Stomach (tissue), 9 donors: ENCODE measurements around the gene GAB1. TPM values are rescaled to one million over a fixed set of nuclear protein-coding genes. Genes with fewer than 3 reads are reported as not detected.

ENCODE experiments used
- DNase-seq, 2 donors: peaks; one replicate each; pipeline versions ENCODE4 v3.0.0 to v3.0.0-alpha.2; 2013 to 2019
- H3K27ac ChIP-seq, 5 donors: fragments of 200-600 bp in 4 of 5; sonication (generic) in 4 of 5; one replicate each; pipeline ENCODE4 v1.5.1; 2013 to 2019; ENCODE audit warnings: mild to moderate bottlenecking in 1 of 5, moderate library complexity in 1 of 5
- H3K27me3 ChIP-seq, 3 donors: fragments of 200-600 bp; sonication (generic); one replicate each; pipeline ENCODE4 v1.5.1; 2017 to 2019; ENCODE audit warnings: mixed run types in 1 of 3
- H3K36me3 ChIP-seq, 4 donors: fragments of 200-600 bp; sonication (generic); 1 replicate in 3 of 4; 2 replicates in 1 of 4; pipeline ENCODE4 v1.5.1; 2016 to 2019
- H3K4me1 ChIP-seq, 4 donors: fragments of 200-600 bp; sonication (generic); one replicate each; pipeline ENCODE4 v1.5.1; 2016 to 2019
- H3K4me3 ChIP-seq, 4 donors: fragments of 200-600 bp; sonication (generic) in 3 of 4; one replicate each; pipeline ENCODE4 v1.5.1; 2016 to 2019; ENCODE audit warnings: mild to moderate bottlenecking in 1 of 4
- H3K9me3 ChIP-seq, 4 donors: fragments of 200-600 bp; sonication (generic); one replicate each; pipeline ENCODE4 v1.5.1; 2016 to 2019
- CTCF ChIP-seq, 7 experiments: fragments of 450-650 bp in 4 of 7; fragments of 200-600 bp in 3 of 7; sonication (generic) in 3 of 7; IDR thresholded peaks; one replicate each; pipeline ENCODE4 v1.5.1; 2016 to 2019; ENCODE audit warnings: antibody characterized with exemption in 7 of 7, control low read depth in 2 of 7, mild to moderate bottlenecking in 1 of 7
- EP300 ChIP-seq: sonication (generic); formaldehyde crosslinking; IDR thresholded peaks from one replicate; pipeline ENCODE4 v1.6.1; 2017; ENCODE audit warnings: antibody characterized with exemption
- POLR2A ChIP-seq, 4 donors: fragments of 450-650 bp; IDR thresholded peaks; one replicate each; pipeline ENCODE4 v1.6.1; 2016; ENCODE audit warnings: antibody characterized with exemption in 4 of 4, control low read depth in 2 of 4, mild to moderate bottlenecking in 1 of 4, moderate library complexity in 1 of 4
- POLR2AphosphoS5 ChIP-seq, 3 donors: sonication (generic); formaldehyde crosslinking; IDR thresholded peaks; one replicate each; pipeline ENCODE4 v1.6.1; 2016; ENCODE audit warnings: antibody characterized with exemption in 3 of 3
- WGBS, 5 donors: extraction: QIAGEN DNeasy Blood & Tissue Kit in 3 of 5; methylation state at CpG; one replicate each; pipeline versions ENCODE4 v1.1.5 to v1.1.7; 2013 to 2018; 5-methylcytosine and 5-hydroxymethylcytosine counted together
- intact Hi-C: fragments of 100-400 bp; cut with DNase I; formaldehyde crosslinking; loops from one replicate; pipeline ENCODE4 v1.15.1; 2023; ENCODE audit warnings: low total_unique reads
- polyA plus RNA-seq, 3 donors: library from polyadenylated mRNA; stranded (reverse); fragments of 200-250 nt; gene quantifications; one replicate each; pipeline ENCODE4 v1.2.3, GENCODE V29; 2013
- total RNA-seq, 5 donors: library from RNA; depleted of rRNA; stranded (reverse); fragments of >200 nt; gene quantifications; one replicate each; pipeline versions ENCODE4 v1.1.0 to v1.2.3, GENCODE V29; 2014 to 2016
- donor health status: healthy with polysubstance abuse.
- donor health status: Bipolar disorder and iron deficiency.
- donor health status: healthy.

The GAB1 gene
- total and polyA plus RNA-seq, 8 donors: 3.2 to 101 (median 29.0) TPM

- no peaks in the 10 kb centered on the region for H3K9me3 ChIP-seq
- peaks cover 7 to 14% (median 11%) of the 10 kb centered on the region in 4 donors for H3K36me3 ChIP-seq
- 0 to 1% (median 0%) methylated on average over 48 to 86 of the region's 86 CpGs for whole genome bisulfite sequencing, 5 donors
- intact Hi-C loops: no loop called here
- H3K4me3 ChIP-seq: peak within 1 kb of the TSS; percentile 70 to 82 (median 76)
- no peaks in the 10 kb centered on the region for H3K27me3 ChIP-seq
- peak; percentile 97 to 99 for DNase-seq
- peak within 1 kb of the TSS; percentile 98 to 99 (median 98) for H3K27ac ChIP-seq
- peaks cover 20 to 49% (median 34%) of the 10 kb centered on the region in 4 donors for H3K4me1 ChIP-seq
- peak; percentile 75 to 96 (median 89) for TF ChIP-seq POLR2AphosphoS5 (IDR thresholded peaks at IDR 0.05)
- peak in 2 of 4 donors; percentile 66 to 84 for TF ChIP-seq POLR2A (IDR thresholded peaks at IDR 0.05)
- no peak for TF ChIP-seq CTCF (IDR thresholded peaks at IDR 0.05)
These were observed 176.9 kb downstream of the GAB1 start, which contains the start of gene SMARCA5 for GRCh38 chr4:143513314-143514168. SMARCA5 (plus strand) TSS chr4:143513702; CDS start chr4:143513925, 223 bp downstream.

- Histone ChIP-seq H3K27me3 (no peaks in the 10 kb centered on the region), H3K4me3 (peak overlapping the region; percentile 70 to 82 (median 76)), H3K9me3 (no peaks in the 10 kb centered on the region), H3K4me1 (peaks cover 20 to 55% (median 37%) of the 10 kb centered on the region in 4 donors), H3K27ac (peak overlapping the region; percentile 98 to 99 (median 98)), H3K36me3 (peaks cover 7 to 19% (median 13%) of the 10 kb centered on the region in 4 donors)
- 0% methylated on average over 13 of the region's 13 CpGs for WGBS, 5 donors
- intact Hi-C loops: no loop called here
- TF ChIP-seq CTCF (IDR thresholded peaks at IDR 0.05) (no peak), EP300 (no peak), POLR2AphosphoS5 (IDR thresholded peaks at IDR 0.05) (no peak), POLR2A (IDR thresholded peaks at IDR 0.05) (no peak)
- DNase-seq: no peak
These were observed 177.5 kb downstream of the GAB1 start for GRCh38 chr4:143514169-143514495.

GRCh38 chr4:143514497-143514896 is 177.8 kb downstream of the GAB1 start:
- intact Hi-C loops: no loop called here
- 0 to 1% (median 0%) methylated on average over 18 of the region's 18 CpGs for WGBS, 5 donors
- H3K9me3 ChIP-seq: no peaks in the 10 kb centered on the region
- DNase-seq: peak; percentile 34 to 87
- peak overlapping the region; percentile 70 to 82 (median 76) for H3K4me3 ChIP-seq
- H3K27ac ChIP-seq: peak overlapping the region; percentile 98 to 99 (median 98)
- no peak for TF ChIP-seq CTCF (IDR thresholded peaks at IDR 0.05)
- peak in 1 of 3 donors; percentile 15 for TF ChIP-seq POLR2AphosphoS5 (IDR thresholded peaks at IDR 0.05)
- H3K4me1 ChIP-seq: peaks cover 20 to 59% (median 39%) of the 10 kb centered on the region in 4 donors
- no peaks in the 10 kb centered on the region for H3K27me3 ChIP-seq
- peaks cover 7 to 22% (median 16%) of the 10 kb centered on the region in 4 donors for H3K36me3 ChIP-seq

GRCh38 chr4:143514901-143515300 is 178.2 kb downstream of the GAB1 start:
- H3K27me3 ChIP-seq: no peaks in the 10 kb centered on the region
- peaks cover 20 to 63% (median 41%) of the 10 kb centered on the region in 4 donors for H3K4me1 ChIP-seq
- DNase-seq: no peak
- peak overlapping the region; percentile 98 to 99 (median 98) for H3K27ac ChIP-seq
- no peak for TF ChIP-seq CTCF (IDR thresholded peaks at IDR 0.05)
- no peak for TF ChIP-seq POLR2A (IDR thresholded peaks at IDR 0.05)
- no peak for TF ChIP-seq EP300
- no peak for TF ChIP-seq POLR2AphosphoS5 (IDR thresholded peaks at IDR 0.05)
- intact Hi-C loops: no loop called here
- H3K36me3 ChIP-seq: peaks cover 7 to 26% (median 20%) of the 10 kb centered on the region in 4 donors
- WGBS, 5 donors: 8 to 19% (median 17%) methylated on average over 5 of the region's 5 CpGs
- no peaks in the 10 kb centered on the region for H3K9me3 ChIP-seq
- H3K4me3 ChIP-seq: peak overlapping the region; percentile 70 to 82 (median 76)
